ENCODE data around the gene MORN5.

MORN5 gene

DNA sequence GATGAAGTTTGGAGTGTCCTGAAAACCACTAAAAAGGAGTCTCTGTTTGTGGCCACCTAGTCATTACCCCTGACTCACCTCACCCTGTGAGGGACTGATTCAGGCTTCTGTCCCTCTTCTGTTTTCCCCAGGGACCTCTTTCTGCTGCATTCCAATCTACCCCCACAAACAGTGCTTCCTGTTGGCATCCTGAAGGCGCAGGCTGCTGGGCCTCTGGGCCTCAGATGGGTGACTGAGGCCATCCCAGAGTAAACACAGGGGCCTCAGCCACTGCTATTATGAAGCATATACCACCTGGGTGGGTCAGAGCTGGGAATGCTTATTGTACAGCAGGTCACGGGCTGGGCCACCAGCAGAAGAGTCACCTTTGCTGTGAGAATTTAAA, 20.0 kb downstream of the MORN5 start:
- ChIA-PET CTCF (interaction anchor here (0.5 kb wide), 1 partner anchor 371 kb away, joined by 3 read pairs; no protein-coding TSS in a partner anchor), POLR2A (interaction anchor here (2.6 kb wide), 1 partner anchor 20 kb away, joined by 10 read pairs; the partner anchor contains the start of genes MORN5 and NDUFA8)
- no peak overlapping the region for H3K27ac ChIP-seq (ENCODE audit: extremely low read depth, low read depth, low read length)
- H3K4me1 ChIP-seq (ENCODE audit: control insufficient read depth, insufficient read depth, low read length): no peaks in the 10 kb centered on the region
- TF ChIP-seq GLIS1 (tag by site-specific recombination; IDR thresholded peaks at IDR 0.05) (peak; percentile 66), ZNF157 (tag by site-specific recombination; IDR thresholded peaks at IDR 0.05) (no peak)
- no peak overlapping the region for H3K4me3 ChIP-seq (ENCODE audit: low read depth, low read length)
- no peaks in the 10 kb centered on the region for H3K36me3 ChIP-seq (ENCODE audit: control insufficient read depth in 2 of 2, insufficient read depth in 1 of 2, low read length in 2 of 2)
- H3K9me3 ChIP-seq (ENCODE audit: control insufficient read depth, insufficient read depth, low read depth, low read length): no peaks in the 10 kb centered on the region

DNA sequence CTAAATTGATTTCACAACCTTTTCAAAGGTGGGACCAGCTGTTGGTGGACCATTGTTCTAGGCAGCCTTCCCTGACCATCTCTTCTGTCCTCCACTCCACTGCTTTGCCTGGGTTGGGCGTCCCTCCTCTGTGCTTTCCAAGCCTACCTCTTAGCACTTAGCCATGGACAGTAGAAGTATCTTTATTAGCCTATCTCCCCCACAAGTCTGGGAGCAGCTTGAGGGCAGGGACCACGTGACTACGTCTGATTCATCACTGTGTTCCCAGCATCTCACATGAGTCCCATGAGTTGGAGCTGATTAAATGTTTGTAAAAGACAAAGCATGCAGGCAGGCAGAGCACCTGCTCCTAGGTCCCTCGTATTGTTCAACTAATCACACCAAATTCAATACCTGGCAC, 20.9 kb downstream of the MORN5 start:
- POLR2A ChIA-PET: interaction anchor here (0.5 to 2.6 kb wide), 3 partner anchors 16 to 84 kb away, joined by 3 to 10 read pairs (median 4); partner anchors contain the start of genes MORN5, MRRF, NDUFA8 and RBM18
- Histone ChIP-seq H3K9me3 (ENCODE audit: control insufficient read depth, insufficient read depth, low read depth, low read length) (no peaks in the 10 kb centered on the region), H3K27ac (ENCODE audit: extremely low read depth, low read depth, low read length) (no peak overlapping the region), H3K4me1 (ENCODE audit: control insufficient read depth, insufficient read depth, low read length) (no peaks in the 10 kb centered on the region), H3K36me3 (ENCODE audit: control insufficient read depth in 2 of 2, insufficient read depth in 1 of 2, low read length in 2 of 2) (no peaks in the 10 kb centered on the region), H3K4me3 (ENCODE audit: low read depth, low read length) (no peak overlapping the region)
- CTCF ChIA-PET: interaction anchor here (0.8 to 1.3 kb wide), 2 partner anchors 170 to 634 kb away, joined by 4 to 8 read pairs; no protein-coding TSS in a partner anchor
- TF ChIP-seq ZNF768 (tag by site-specific recombination; IDR thresholded peaks at IDR 0.05): no peak
- TF ChIP-seq, protein P1, sequence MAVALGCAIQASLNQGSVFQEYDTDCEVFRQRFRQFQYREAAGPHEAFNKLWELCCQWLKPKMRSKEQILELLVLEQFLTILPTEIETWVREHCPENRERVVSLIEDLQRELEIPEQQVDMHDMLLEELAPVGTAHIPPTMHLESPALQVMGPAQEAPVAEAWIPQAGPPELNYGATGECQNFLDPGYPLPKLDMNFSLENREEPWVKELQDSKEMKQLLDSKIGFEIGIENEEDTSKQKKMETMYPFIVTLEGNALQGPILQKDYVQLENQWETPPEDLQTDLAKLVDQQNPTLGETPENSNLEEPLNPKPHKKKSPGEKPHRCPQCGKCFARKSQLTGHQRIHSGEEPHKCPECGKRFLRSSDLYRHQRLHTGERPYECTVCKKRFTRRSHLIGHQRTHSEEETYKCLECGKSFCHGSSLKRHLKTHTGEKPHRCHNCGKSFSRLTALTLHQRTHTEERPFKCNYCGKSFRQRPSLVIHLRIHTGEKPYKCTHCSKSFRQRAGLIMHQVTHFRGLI (tag by site-specific recombination; IDR thresholded peaks at IDR 0.05): peak; percentile 82

DNA sequence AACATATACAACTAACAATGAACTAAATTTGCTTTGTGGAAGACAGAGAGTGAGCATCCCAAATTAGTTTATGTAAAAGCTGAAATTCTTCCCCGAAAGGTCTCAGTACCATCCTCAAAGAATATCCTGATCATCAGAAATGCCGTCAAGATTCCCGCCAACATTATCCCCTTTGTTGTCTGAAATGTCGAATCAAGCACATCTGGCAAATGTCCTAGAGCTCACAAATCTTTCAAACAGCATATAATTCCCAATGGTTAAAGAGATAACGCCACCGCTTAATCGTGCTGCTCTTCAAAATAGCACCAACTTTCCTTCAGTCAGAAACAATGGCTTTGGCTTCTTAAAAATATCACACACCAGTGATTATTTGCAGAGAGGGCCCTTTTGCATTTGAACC, 23.8 kb downstream of the MORN5 start:
- Histone ChIP-seq H3K36me3 (ENCODE audit: control insufficient read depth in 2 of 2, insufficient read depth in 1 of 2, low read length in 2 of 2) (no peaks in the 10 kb centered on the region), H3K27ac (ENCODE audit: extremely low read depth, low read depth, low read length) (no peak overlapping the region), H3K4me1 (ENCODE audit: control insufficient read depth, insufficient read depth, low read length) (no peaks in the 10 kb centered on the region), H3K9me3 (ENCODE audit: control insufficient read depth, insufficient read depth, low read depth, low read length) (no peaks in the 10 kb centered on the region), H3K4me3 (ENCODE audit: low read depth, low read length) (no peak overlapping the region)
- CTCF ChIA-PET: interaction anchor here (1.4 kb wide), 1 partner anchor 82 kb away, joined by 9 read pairs; no protein-coding TSS in a partner anchor
- POLR2A ChIA-PET: no interaction called here
- TF ChIP-seq, protein P2, sequence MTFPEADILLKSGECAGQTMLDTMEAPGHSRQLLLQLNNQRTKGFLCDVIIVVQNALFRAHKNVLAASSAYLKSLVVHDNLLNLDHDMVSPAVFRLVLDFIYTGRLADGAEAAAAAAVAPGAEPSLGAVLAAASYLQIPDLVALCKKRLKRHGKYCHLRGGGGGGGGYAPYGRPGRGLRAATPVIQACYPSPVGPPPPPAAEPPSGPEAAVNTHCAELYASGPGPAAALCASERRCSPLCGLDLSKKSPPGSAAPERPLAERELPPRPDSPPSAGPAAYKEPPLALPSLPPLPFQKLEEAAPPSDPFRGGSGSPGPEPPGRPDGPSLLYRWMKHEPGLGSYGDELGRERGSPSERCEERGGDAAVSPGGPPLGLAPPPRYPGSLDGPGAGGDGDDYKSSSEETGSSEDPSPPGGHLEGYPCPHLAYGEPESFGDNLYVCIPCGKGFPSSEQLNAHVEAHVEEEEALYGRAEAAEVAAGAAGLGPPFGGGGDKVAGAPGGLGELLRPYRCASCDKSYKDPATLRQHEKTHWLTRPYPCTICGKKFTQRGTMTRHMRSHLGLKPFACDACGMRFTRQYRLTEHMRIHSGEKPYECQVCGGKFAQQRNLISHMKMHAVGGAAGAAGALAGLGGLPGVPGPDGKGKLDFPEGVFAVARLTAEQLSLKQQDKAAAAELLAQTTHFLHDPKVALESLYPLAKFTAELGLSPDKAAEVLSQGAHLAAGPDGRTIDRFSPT (tag by site-specific recombination; IDR thresholded peaks at IDR 0.05): no peak
- TF ChIP-seq ZNF843 (tag by site-specific recombination; IDR thresholded peaks at IDR 0.05) (no peak), ZNF747 (tag by site-specific recombination; IDR thresholded peaks at IDR 0.05) (no peak), ZNF132 (tag by site-specific recombination; IDR thresholded peaks at IDR 0.05; ENCODE audit: borderline replicate concordance) (no peak), ZNF341 (tag by site-specific recombination; IDR thresholded peaks at IDR 0.05; ENCODE audit: low read depth) (no peak), KLF16 (tag by site-specific recombination; IDR thresholded peaks at IDR 0.05) (no peak), ZNF837 (tag by site-specific recombination; IDR thresholded peaks at IDR 0.05) (no peak), ZNF16 (tag by site-specific recombination; IDR thresholded peaks at IDR 0.05; ENCODE audit: low read depth) (no peak), SETDB1 (IDR thresholded peaks at IDR 0.05; ENCODE audit: insufficient read length, low read length) (no peak), ZBTB8A (tag by site-specific recombination; IDR thresholded peaks at IDR 0.05) (no peak), ZNF658 (tag by site-specific recombination; IDR thresholded peaks at IDR 0.05) (no peak), ZNF155 (tag by site-specific recombination; IDR thresholded peaks at IDR 0.05) (no peak), ZNF558 (tag by site-specific recombination; IDR thresholded peaks at IDR 0.05) (no peak), ZNF366 (tag by site-specific recombination; conservative IDR thresholded peaks at IDR 0.05) (no peak), BCL11A (tag by site-specific recombination; IDR thresholded peaks at IDR 0.05; ENCODE audit: low read depth) (no peak), REPIN1 (tag by site-specific recombination; IDR thresholded peaks at IDR 0.05; ENCODE audit: low read depth) (no peak), ZSCAN23 (tag by site-specific recombination; IDR thresholded peaks at IDR 0.05) (no peak)
- TF ChIP-seq, protein P3, sequence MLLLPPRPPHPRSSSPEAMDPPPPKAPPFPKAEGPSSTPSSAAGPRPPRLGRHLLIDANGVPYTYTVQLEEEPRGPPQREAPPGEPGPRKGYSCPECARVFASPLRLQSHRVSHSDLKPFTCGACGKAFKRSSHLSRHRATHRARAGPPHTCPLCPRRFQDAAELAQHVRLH (tag by site-specific recombination; IDR thresholded peaks at IDR 0.05): no peak
- TF ChIP-seq, protein P4, sequence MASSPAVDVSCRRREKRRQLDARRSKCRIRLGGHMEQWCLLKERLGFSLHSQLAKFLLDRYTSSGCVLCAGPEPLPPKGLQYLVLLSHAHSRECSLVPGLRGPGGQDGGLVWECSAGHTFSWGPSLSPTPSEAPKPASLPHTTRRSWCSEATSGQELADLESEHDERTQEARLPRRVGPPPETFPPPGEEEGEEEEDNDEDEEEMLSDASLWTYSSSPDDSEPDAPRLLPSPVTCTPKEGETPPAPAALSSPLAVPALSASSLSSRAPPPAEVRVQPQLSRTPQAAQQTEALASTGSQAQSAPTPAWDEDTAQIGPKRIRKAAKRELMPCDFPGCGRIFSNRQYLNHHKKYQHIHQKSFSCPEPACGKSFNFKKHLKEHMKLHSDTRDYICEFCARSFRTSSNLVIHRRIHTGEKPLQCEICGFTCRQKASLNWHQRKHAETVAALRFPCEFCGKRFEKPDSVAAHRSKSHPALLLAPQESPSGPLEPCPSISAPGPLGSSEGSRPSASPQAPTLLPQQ (tag by site-specific recombination; IDR thresholded peaks at IDR 0.05): no peak

Measured in HEK293 (cell line).